ENCODE results near the gene ALKBH1.

- TF ChIP-seq, protein P1, sequence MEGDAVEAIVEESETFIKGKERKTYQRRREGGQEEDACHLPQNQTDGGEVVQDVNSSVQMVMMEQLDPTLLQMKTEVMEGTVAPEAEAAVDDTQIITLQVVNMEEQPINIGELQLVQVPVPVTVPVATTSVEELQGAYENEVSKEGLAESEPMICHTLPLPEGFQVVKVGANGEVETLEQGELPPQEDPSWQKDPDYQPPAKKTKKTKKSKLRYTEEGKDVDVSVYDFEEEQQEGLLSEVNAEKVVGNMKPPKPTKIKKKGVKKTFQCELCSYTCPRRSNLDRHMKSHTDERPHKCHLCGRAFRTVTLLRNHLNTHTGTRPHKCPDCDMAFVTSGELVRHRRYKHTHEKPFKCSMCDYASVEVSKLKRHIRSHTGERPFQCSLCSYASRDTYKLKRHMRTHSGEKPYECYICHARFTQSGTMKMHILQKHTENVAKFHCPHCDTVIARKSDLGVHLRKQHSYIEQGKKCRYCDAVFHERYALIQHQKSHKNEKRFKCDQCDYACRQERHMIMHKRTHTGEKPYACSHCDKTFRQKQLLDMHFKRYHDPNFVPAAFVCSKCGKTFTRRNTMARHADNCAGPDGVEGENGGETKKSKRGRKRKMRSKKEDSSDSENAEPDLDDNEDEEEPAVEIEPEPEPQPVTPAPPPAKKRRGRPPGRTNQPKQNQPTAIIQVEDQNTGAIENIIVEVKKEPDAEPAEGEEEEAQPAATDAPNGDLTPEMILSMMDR (IDR thresholded peaks at IDR 0.05; ENCODE audit: low read length), result no peak
- no peak for TF ChIP-seq EZH2phosphoT487 (IDR thresholded peaks at IDR 0.05; ENCODE audit: low read length)
These were observed 14.5 kb upstream of the ALKBH1 start for GRCh38 chr14:77722301-77722700.

All from MM.1S (cell line).